Measurements from ENCODE around the gene CCND3. TPM values are rescaled to one million over a fixed set of nuclear protein-coding genes. Genes with fewer than 3 reads are reported as not detected.

CCND3 gene
- total and polyA plus RNA-seq, 12 donors = 85.9 to 309 (median 156) TPM

GRCh38 chr6:41931792-41932191, 9.8 kb downstream of the CCND3 start:
- 52 to 69% (median 60%) methylated on average over 2 of the region's 2 CpGs for WGBS, 4 donors
- no peak overlapping the region for H3K4me3 ChIP-seq
- no peak overlapping the region for H3K27ac ChIP-seq
- intact Hi-C loops (cut with DNase I) = loop anchor here (5.0 to 10.0 kb wide), 3 partner anchors 87 to 147 kb away; partner anchors contain the start of genes PRICKLE4 (in 2 of the 2) and TOMM6 (in 2 of the 2)
- H3K9me3 ChIP-seq (replicated peaks in 1 of 3) = no peaks in the 10 kb centered on the region
- no peak for DNase-seq
- H3K27me3 ChIP-seq = no peaks in the 10 kb centered on the region
- H3K4me1 ChIP-seq (replicated peaks in 1 of 2) = peaks cover 6 to 12% of the 10 kb centered on the region in 2 donors
- H3K36me3 ChIP-seq (replicated peaks in 1 of 2) = peaks cover 0 to 89% of the 10 kb centered on the region in 2 donors
- TF ChIP-seq CTCF (IDR thresholded peaks at IDR 0.05) (no peak), POLR2A (IDR thresholded peaks at IDR 0.05) (no peak)

DNA sequence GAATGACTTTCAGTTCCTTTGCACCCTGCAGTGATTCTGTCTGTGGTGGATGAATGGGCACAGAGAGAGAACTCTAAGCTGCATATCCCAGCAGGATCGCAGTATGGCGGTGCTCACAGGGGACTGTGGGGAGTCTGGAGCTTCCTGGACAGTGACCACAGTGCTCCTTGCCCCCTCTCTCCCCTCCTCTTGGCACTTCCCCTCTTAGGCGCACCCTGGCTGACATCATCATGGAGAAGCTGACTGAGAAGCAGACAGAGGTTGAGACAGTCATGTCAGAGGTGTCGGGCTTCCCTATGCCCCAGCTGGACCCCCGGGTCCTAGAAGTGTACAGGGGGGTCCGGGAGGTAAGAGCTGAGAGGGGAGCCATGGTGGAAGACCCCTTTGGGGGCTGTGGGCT, 11.7 kb downstream of the CCND3 start:
- intact Hi-C loops (cut with DNase I) = loop anchor here (5.0 to 10.0 kb wide), 3 partner anchors 85 to 145 kb away; partner anchors contain the start of genes PRICKLE4 (in 2 of the 2) and TOMM6 (in 2 of the 2)
- WGBS, 4 donors = 74 to 86% (median 77%) methylated on average over 5 to 6 of the region's 6 CpGs
- Histone ChIP-seq H3K9me3 (replicated peaks in 1 of 3) (no peaks in the 10 kb centered on the region), H3K4me1 (replicated peaks in 1 of 2) (no peaks in the 10 kb centered on the region), H3K4me3 (no peak overlapping the region), H3K27me3 (no peaks in the 10 kb centered on the region), H3K27ac (no peak overlapping the region), H3K36me3 (replicated peaks in 1 of 2) (peaks cover 0 to 81% of the 10 kb centered on the region in 2 donors)
- TF ChIP-seq CTCF (IDR thresholded peaks at IDR 0.05) = no peak
- TF ChIP-seq POLR2A (IDR thresholded peaks at IDR 0.05) = no peak
- no peak for DNase-seq

- no peak overlapping the region for H3K27ac ChIP-seq
- peaks cover 0 to 55% of the 10 kb centered on the region in 2 donors for H3K36me3 ChIP-seq (replicated peaks in 1 of 2)
- no peaks in the 10 kb centered on the region for H3K27me3 ChIP-seq
- no peak overlapping the region for H3K4me3 ChIP-seq
- peaks cover 4 to 14% of the 10 kb centered on the region in 2 donors for H3K4me1 ChIP-seq (replicated peaks in 1 of 2)
- WGBS, 4 donors = 88 to 93% (median 90%) methylated on average over 6 of the region's 6 CpGs
- no peak for DNase-seq
- intact Hi-C loops (cut with DNase I) = no loop called here
- no peak for TF ChIP-seq CTCF (IDR thresholded peaks at IDR 0.05)
- no peak for TF ChIP-seq POLR2A (IDR thresholded peaks at IDR 0.05)
- H3K9me3 ChIP-seq (replicated peaks in 1 of 3) = no peaks in the 10 kb centered on the region
Observed at GRCh38 chr6:41927253-41927652, 14.4 kb downstream of the CCND3 start.

GRCh38 chr6:41922154-41922553, 19.5 kb downstream of the CCND3 start:
- TF ChIP-seq CTCF (IDR thresholded peaks at IDR 0.05) (no peak), POLR2A (IDR thresholded peaks at IDR 0.05) (no peak)
- H3K36me3 ChIP-seq (replicated peaks in 1 of 2) = peaks cover 0 to 5% of the 10 kb centered on the region in 2 donors
- intact Hi-C loops (cut with DNase I) = no loop called here
- peaks cover 29 to 44% of the 10 kb centered on the region in 2 donors for H3K4me1 ChIP-seq (replicated peaks in 1 of 2)
- DNase-seq = no peak
- H3K27me3 ChIP-seq = no peaks in the 10 kb centered on the region
- 2 to 4% (median 3%) methylated on average over 7 of the region's 7 CpGs for WGBS, 4 donors
- H3K4me3 ChIP-seq = peak overlapping the region in 3 of 4 donors; percentile 74 to 99 (median 98)
- H3K9me3 ChIP-seq (replicated peaks in 1 of 3) = no peaks in the 10 kb centered on the region
- peak overlapping the region in 1 of 5 donors; percentile 99 for H3K27ac ChIP-seq

All from adrenal gland (tissue), 12 donors.